Measurements from ENCODE around the gene YPEL3. TPM values are rescaled to one million over a fixed set of nuclear protein-coding genes. Genes with fewer than 3 reads are reported as not detected.

YPEL3 gene
- total and polyA plus RNA-seq, 7 donors, result 57.6 to 126 (median 106) TPM

- H3K4me1 ChIP-seq, result no peaks in the 10 kb centered on the region
- no peaks in the 10 kb centered on the region for H3K27me3 ChIP-seq
- H3K27ac ChIP-seq, result no peak overlapping the region
- intact Hi-C loops (cut with DNase I), result no loop called here
- 70 to 71% methylated on average over 2 of the region's 2 CpGs for WGBS, 2 donors
- TF ChIP-seq CTCF (IDR thresholded peaks at IDR 0.05) (no peak), EP300 (IDR thresholded peaks at IDR 0.05) (no peak), POLR2A (IDR thresholded peaks at IDR 0.05) (no peak), POLR2AphosphoS5 (IDR thresholded peaks at IDR 0.05) (no peak)
- no peaks in the 10 kb centered on the region for H3K9me3 ChIP-seq
- no peaks in the 10 kb centered on the region for H3K36me3 ChIP-seq
- no peak for DNase-seq
- H3K4me3 ChIP-seq, result no peak overlapping the region
Measured at GRCh38 chr16:30143347-30143702, 47.3 kb upstream of the YPEL3 start.

DNA sequence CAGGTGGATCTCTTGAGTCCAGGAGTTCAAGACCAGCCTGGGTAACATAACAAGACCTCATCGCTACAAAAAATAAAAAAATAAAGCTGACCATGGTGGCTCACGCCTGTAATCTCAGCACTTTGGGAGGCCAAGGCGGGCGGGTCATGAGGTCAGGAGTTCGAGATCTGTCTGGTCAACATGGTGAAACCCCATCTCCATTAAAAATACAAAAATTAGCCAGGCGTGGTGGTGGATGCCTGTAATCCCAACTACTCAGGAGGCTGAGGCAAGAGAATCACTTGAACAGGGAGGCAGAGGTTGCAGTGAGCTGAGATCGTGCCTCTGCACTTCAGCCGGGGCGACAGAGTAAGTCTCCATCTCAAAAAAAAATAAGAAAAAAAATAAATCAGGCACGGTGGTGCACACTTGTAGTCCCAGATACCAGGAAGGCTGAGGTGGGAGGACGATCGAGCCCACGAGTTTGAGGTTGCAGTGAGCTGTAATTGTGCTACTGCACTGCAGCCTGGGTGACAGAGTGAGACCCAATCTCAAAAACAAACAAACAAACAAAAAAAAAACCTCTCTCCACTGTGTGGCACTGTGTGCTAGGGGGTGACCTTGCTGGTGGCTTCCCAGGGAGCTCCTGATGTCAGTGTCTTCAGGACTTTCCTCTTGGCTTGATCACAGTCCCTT is 46.8 kb upstream of the YPEL3 start:
- no peaks in the 10 kb centered on the region for H3K4me1 ChIP-seq
- TF ChIP-seq CTCF (IDR thresholded peaks at IDR 0.05) (no peak), EP300 (IDR thresholded peaks at IDR 0.05) (no peak)
- H3K27ac ChIP-seq, result no peak overlapping the region
- intact Hi-C loops (cut with DNase I), result no loop called here
- H3K4me3 ChIP-seq, result no peak overlapping the region
- no peak for DNase-seq
- no peaks in the 10 kb centered on the region for H3K9me3 ChIP-seq
- H3K27me3 ChIP-seq, result no peaks in the 10 kb centered on the region
- 86 to 87% methylated on average over 13 of the region's 13 CpGs for WGBS, 2 donors
- H3K36me3 ChIP-seq, result no peaks in the 10 kb centered on the region

DNA sequence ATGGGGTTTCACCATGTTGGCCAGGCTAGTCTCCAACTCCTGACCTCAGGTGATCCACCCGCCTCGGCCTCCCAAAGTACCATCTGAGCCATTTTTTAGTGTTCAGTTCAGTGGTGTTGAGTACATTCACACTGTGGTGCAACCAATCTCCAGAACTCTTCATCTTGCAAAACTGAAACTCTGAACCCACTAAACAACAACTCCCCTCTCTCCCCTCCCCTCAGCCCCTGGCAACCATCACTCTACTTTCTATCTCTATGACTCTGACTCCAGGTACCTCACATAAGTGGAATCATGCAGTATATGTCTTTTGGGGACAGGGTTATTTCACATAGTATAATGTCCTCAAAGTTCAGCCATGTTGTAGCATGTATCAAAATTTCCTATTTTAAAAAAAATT is 45.7 kb upstream of the YPEL3 start:
- Histone ChIP-seq H3K4me1 (no peaks in the 10 kb centered on the region), H3K9me3 (no peaks in the 10 kb centered on the region), H3K4me3 (no peak overlapping the region), H3K36me3 (no peaks in the 10 kb centered on the region), H3K27ac (no peak overlapping the region), H3K27me3 (no peaks in the 10 kb centered on the region)
- WGBS, 2 donors, result 97 to 100% methylated on average over 2 of the region's 2 CpGs
- intact Hi-C loops (cut with DNase I), result no loop called here
- no peak for DNase-seq
- no peak for TF ChIP-seq EP300 (IDR thresholded peaks at IDR 0.05)
- TF ChIP-seq CTCF (IDR thresholded peaks at IDR 0.05), result no peak
- TF ChIP-seq POLR2AphosphoS5 (IDR thresholded peaks at IDR 0.05), result no peak
- TF ChIP-seq POLR2A (IDR thresholded peaks at IDR 0.05), result no peak

DNA sequence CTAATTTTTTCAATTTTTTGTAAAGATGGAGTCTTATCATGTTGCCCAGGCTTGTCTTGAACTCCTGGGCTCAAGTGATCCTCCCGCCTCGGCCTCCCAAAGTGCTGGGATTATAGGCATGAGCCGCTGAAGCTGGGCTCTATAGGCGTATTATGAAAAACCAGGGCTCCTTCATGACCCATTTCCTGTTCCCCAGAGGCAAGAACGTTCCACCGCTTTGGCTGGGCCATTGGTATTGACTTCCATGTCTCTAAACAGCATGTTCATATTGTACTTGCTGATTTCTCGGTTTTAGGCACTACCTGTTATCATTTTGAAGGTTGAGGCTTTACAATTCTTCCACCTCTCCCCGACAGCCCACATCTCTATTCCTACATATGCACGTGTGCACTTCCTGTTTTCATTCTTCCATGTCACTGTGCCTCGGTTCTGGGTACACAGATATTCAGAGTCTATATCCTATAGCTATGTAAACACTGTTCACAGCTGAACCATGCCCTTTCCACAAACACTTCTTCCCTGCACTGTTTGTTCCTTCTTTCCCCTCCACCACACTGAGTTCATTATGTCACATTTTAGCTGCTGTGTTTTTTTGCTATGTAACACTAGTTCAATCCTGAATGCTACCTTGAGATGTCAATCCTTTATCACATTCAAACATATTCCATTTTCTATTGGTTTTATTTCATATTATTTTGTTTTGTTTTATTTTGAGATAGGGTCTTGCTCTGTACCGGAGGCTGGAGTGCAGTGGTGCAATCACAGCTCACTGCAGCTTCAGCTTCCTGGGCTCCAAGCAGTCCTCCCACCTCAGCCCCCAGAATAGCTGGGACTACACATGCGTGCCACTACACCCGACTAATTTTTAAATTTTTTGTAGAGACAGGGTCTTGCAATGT is 43.8 kb upstream of the YPEL3 start:
- no peak for TF ChIP-seq POLR2A (IDR thresholded peaks at IDR 0.05)
- TF ChIP-seq POLR2AphosphoS5 (IDR thresholded peaks at IDR 0.05), result no peak
- no peak for TF ChIP-seq CTCF (IDR thresholded peaks at IDR 0.05)
- TF ChIP-seq EP300 (IDR thresholded peaks at IDR 0.05), result no peak

More for the DNA sequence above, 43.8 kb upstream of the YPEL3 start:
- intact Hi-C loops (cut with DNase I), result no loop called here
- 51 to 64% methylated on average over 13 of the region's 13 CpGs for WGBS, 2 donors
- Histone ChIP-seq H3K9me3 (no peaks in the 10 kb centered on the region), H3K4me1 (no peaks in the 10 kb centered on the region), H3K27me3 (no peaks in the 10 kb centered on the region), H3K27ac (no peak overlapping the region), H3K4me3 (no peak overlapping the region), H3K36me3 (no peaks in the 10 kb centered on the region)
- DNase-seq, result no peak

Data from sigmoid colon (tissue), 7 donors.